Measurements from ENCODE around the gene PHKG2.

Gene PHKG2

GRCh38 chr16:30777591-30778297 lies 29.5 kb downstream of the PHKG2 start:
- no peak for DNase-seq

GRCh38 chr16:30778549-30779244 lies 30.5 kb downstream of the PHKG2 start:
- DNase-seq = no peak

GRCh38 chr16:30779596-30779995 lies 31.4 kb downstream of the PHKG2 start:
- DNase-seq = no peak

GRCh38 chr16:30780021-30780420 lies 31.8 kb downstream of the PHKG2 start:
- DNase-seq = no peak

- DNase-seq = no peak
Observed at GRCh38 chr16:30780549-30780948, 32.3 kb downstream of the PHKG2 start.

GRCh38 chr16:30782486-30783279 lies 34.5 kb downstream of the PHKG2 start:
- no peak for DNase-seq

GRCh38 chr16:30783280-30784109 lies 35.3 kb downstream of the PHKG2 start:
- DNase-seq = no peak

- DNase-seq = no peak
Observed at GRCh38 chr16:30784215-30784614, 36.0 kb downstream of the PHKG2 start.

- no peak for DNase-seq
Observed at GRCh38 chr16:30785126-30786106, 37.2 kb downstream of the PHKG2 start.

- no peak for DNase-seq
Observed at GRCh38 chr16:30786115-30786935, 38.1 kb downstream of the PHKG2 start.

- peak; percentile 76 for DNase-seq
Observed at GRCh38 chr16:30786936-30787612, 38.8 kb downstream of the PHKG2 start, which contains the start of gene ZNF629. ZNF629 (minus strand) TSS chr16:30787205; CDS start chr16:30784482, 2,723 bp downstream.

GRCh38 chr16:30787613-30788378 lies 39.6 kb downstream of the PHKG2 start:
- DNase-seq = no peak

GRCh38 chr16:30793508-30794069 lies 45.4 kb downstream of the PHKG2 start:
- no peak for DNase-seq

- no peak for DNase-seq
Observed at GRCh38 chr16:30794634-30795033, 46.4 kb downstream of the PHKG2 start.

- DNase-seq = no peak
Observed at GRCh38 chr16:30797670-30798309, 49.6 kb downstream of the PHKG2 start.

Data from NCI-H2171 treated with DMSO at 0.1 percent for 48 hours (cell line).